Activated CD4-positive, alpha-beta T cell treated with anti-CD3 and anti-CD28 coated beads for 1 hour (primary cell): ENCODE measurements around the gene ATP5IF1.
A peak's percentile ranks its signal among the peaks of the same experiment; 100 is the strongest.

ENCODE experiments used
- DNase-seq: peaks from one replicate; pipeline ENCODE4 v3.0.0-alpha.2; 2020

Gene ATP5IF1

GRCh38 chr1:28239004-28239403, 3.1 kb downstream of the ATP5IF1 start:
- no peak for DNase-seq

- no peak for DNase-seq
These were observed 4.1 kb downstream of the ATP5IF1 start for GRCh38 chr1:28240024-28240423.

- DNase-seq, result no peak
These were observed 5.8 kb downstream of the ATP5IF1 start for GRCh38 chr1:28241638-28242241.

- DNase-seq, result no peak
These were observed 7.9 kb downstream of the ATP5IF1 start for GRCh38 chr1:28243685-28244311.

- DNase-seq, result no peak
These were observed 8.8 kb downstream of the ATP5IF1 start for GRCh38 chr1:28244549-28245251.

- no peak for DNase-seq
These were observed 10.5 kb downstream of the ATP5IF1 start for GRCh38 chr1:28246427-28246832.

- no peak for DNase-seq
These were observed 11.8 kb downstream of the ATP5IF1 start for GRCh38 chr1:28247612-28248272.

- DNase-seq, result peak; percentile 66
These were observed 12.5 kb downstream of the ATP5IF1 start for GRCh38 chr1:28248273-28249012.

GRCh38 chr1:28249013-28249865, 13.3 kb downstream of the ATP5IF1 start:
- no peak for DNase-seq

- DNase-seq, result no peak
These were observed 14.0 kb downstream of the ATP5IF1 start for GRCh38 chr1:28249866-28250295.

GRCh38 chr1:28256197-28256827, 20.4 kb downstream of the ATP5IF1 start:
- no peak for DNase-seq

GRCh38 chr1:28257736-28258135, 21.8 kb downstream of the ATP5IF1 start:
- DNase-seq, result no peak

- DNase-seq, result no peak
These were observed 22.8 kb downstream of the ATP5IF1 start for GRCh38 chr1:28258628-28259251.

- peak; percentile 99 for DNase-seq
These were observed 23.5 kb downstream of the ATP5IF1 start, which contains the start of gene SESN2 for GRCh38 chr1:28259252-28259933. SESN2 (plus strand) TSS chr1:28259518; CDS start chr1:28259848, 330 bp downstream.

GRCh38 chr1:28259934-28260802, 24.2 kb downstream of the ATP5IF1 start:
- DNase-seq, result no peak

GRCh38 chr1:28260803-28261174, 24.9 kb downstream of the ATP5IF1 start:
- no peak for DNase-seq

GRCh38 chr1:28264897-28265296, 29.0 kb downstream of the ATP5IF1 start:
- DNase-seq, result no peak

- no peak for DNase-seq
These were observed 29.7 kb downstream of the ATP5IF1 start for GRCh38 chr1:28265577-28265976.

GRCh38 chr1:28266920-28267322, 31.0 kb downstream of the ATP5IF1 start:
- no peak for DNase-seq
